Heart right ventricle (tissue), 16 donors: ENCODE results near the gene PGA4. TPM values are rescaled to one million over a fixed set of nuclear protein-coding genes. Genes with fewer than 3 reads are reported as not detected.

Experiments
- ATAC-seq, 8 donors: fragments of 200-7000 bp; cut with Tn5 transposase; one replicate each; pipeline ENCODE4 v1.9.1; 2020; ENCODE audit warnings: mild to moderate bottlenecking in 8 of 8, moderate library complexity in 8 of 8, moderate number of reproducible peaks in 1 of 8
- DNase-seq, 2 donors: peaks; one replicate each; pipeline ENCODE4 v3.0.0-alpha.2; 2020
- H3K27ac ChIP-seq, 10 donors: fragments of 200-600 bp; sonication (generic) in 2 of 10; one replicate each; pipeline versions ENCODE4 v1.5.0 to v1.8.0; 2020 to 2022; ENCODE audit warnings: mild to moderate bottlenecking in 3 of 10
- H3K27me3 ChIP-seq, 7 donors: fragments of 200-600 bp; one replicate each; pipeline ENCODE4 v1.8.0; 2021 to 2022; ENCODE audit warnings: mild to moderate bottlenecking in 2 of 7
- H3K36me3 ChIP-seq, 9 donors: fragments of 200-600 bp; sonication (generic) in 1 of 9; one replicate each; pipeline versions ENCODE4 v1.5.0 to v1.8.0; 2020 to 2022; ENCODE audit warnings: mild to moderate bottlenecking in 2 of 9
- H3K4me1 ChIP-seq, 9 donors: fragments of 200-600 bp; sonication (generic) in 1 of 9; one replicate each; pipeline versions ENCODE4 v1.5.0 to v1.8.0; 2020 to 2022; ENCODE audit warnings: mild to moderate bottlenecking in 4 of 9
- H3K4me3 ChIP-seq, 10 donors: fragments of 200-600 bp; sonication (generic) in 2 of 10; one replicate each; pipeline versions ENCODE4 v1.5.0 to v1.8.0; 2020 to 2022; ENCODE audit warnings: mild to moderate bottlenecking in 7 of 10, moderate library complexity in 2 of 10
- H3K9me3 ChIP-seq, 11 donors: fragments of 200-600 bp in 10 of 11; sonication (generic) in 2 of 11; one replicate each; pipeline versions ENCODE4 v1.5.0 to v1.8.0; 2013 to 2022; ENCODE audit warnings: mild to moderate bottlenecking in 2 of 11, control low read depth in 1 of 11, moderate library complexity in 1 of 11
- WGBS, 2 donors: extraction: QIAGEN DNeasy Blood & Tissue Kit; methylation state at CpG; one replicate each; pipeline ENCODE4 v1.1.7; 2013; ENCODE audit warnings: inconsistent platforms in 1 of 2; 5-methylcytosine and 5-hydroxymethylcytosine counted together
- intact Hi-C, 10 donors: fragments of 100-400 bp; cut with DNase I; formaldehyde crosslinking; loops; one replicate each; pipeline versions ENCODE4 v1.11.1 to v1.14.2; 2022
- polyA plus RNA-seq, 2 donors: library from polyadenylated mRNA; stranded (reverse); fragments of 200-250 nt; gene quantifications; one replicate each; pipeline ENCODE4 v1.2.3, GENCODE V29; 2013
- total RNA-seq, 10 donors: library from RNA; stranded (reverse); fragmentation: NEBNext Ultra II Directional in 3 of 10; extraction: Animal tissue kit (Norgen Biotek cat#: 25700) in 3 of 10; gene quantifications; one replicate each; pipeline versions ENCODE4 v1.2.1 to v1.2.4, GENCODE V29; 2021 to 2023
- TF ChIP-seq, protein P1 (sequence below), 9 donors: fragments of 200-600 bp; sonication (generic) in 2 of 9; IDR thresholded peaks; one replicate each; pipeline versions ENCODE4 v1.5.0 to v1.8.0; 2021 to 2022; ENCODE audit warnings: antibody characterized with exemption in 9 of 9, mild to moderate bottlenecking in 5 of 9, moderate library complexity in 1 of 9
- donor health status: Arrhythmogenic right ventricular cardiomyopathy.
- donor health status: ischemic (EF 13 %, LVEDD 7.1; RV severe dilation, severe dysfunction).
- donor health status: healthy with polysubstance abuse.
- donor health status: DM: no; HTN: yes; CAD: no.
- donor health status: DM: no; HTN: no; CAD: no.
- donor health status: ischemic (EF 25% LVEDD 6.9; RV normal size, moderate dysfunction).
- donor health status: ischemic (EF 25% LVEDD 5.7; RV mildly dilated, moderate dysfunction).
- donor health status: healthy.
- donor health status: DM: yes; HTN: yes; CAD: no.
- donor health status: Ischemic cardiomyopathy.
- donor health status: ischemic (EF 35%, LVEDD 5.7; RV mildly dilated, moderate dysfunction).
- donor health status: nonischemic (EF 11% LVEDD 7.7; RV severe dilation, severe dysfunction).
- donor health status: DM: yes; HTN: yes; CAD: no.
- donor health status: PGD.
- donor health status: ischemic (EF 29% LVEDD 5.4; RV normal size, mild dysfunction).
- donor health status: nonischemic (EF 23%, LVEDD 6.1; RV moderate dilation, normal function).

Gene PGA4
- total and polyA plus RNA-seq, 12 donors = 0.76 to 2.6 (median 2.2) TPM; not detected in 8

DNA sequence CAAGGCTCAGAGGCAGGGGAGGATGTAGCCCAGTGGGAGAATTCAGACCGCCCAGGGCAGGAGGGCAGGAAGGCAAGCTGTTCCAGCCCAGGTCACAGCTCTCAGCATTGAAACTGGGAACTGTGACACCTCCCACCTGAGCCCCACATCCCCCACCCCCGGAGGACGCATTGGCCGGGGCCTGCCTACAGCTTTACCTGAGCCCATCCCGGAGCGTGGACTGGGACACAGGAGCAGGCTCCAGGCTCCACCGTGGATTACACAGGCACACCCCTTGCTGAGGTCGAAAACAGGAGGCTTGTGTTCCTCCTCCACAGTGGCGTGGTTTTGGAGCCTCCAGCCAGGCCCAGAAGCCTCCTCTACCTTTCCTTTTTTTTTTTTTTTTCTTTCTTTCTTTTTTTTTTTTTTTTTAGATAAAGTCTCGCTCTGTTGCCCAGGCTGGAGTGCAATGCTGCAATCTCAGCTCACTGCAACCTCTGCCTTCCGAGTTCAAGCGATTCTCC lies 27.9 kb upstream of the PGA4 start:
- 58 to 61% methylated on average over 12 of the region's 12 CpGs for WGBS, 2 donors
- Histone ChIP-seq H3K9me3 (peaks cover 0 to 12% (median 0%) of the 10 kb centered on the region in 11 donors), H3K4me3 (no peak overlapping the region), H3K27me3 (peaks cover 0 to 54% (median 7%) of the 10 kb centered on the region in 7 donors), H3K36me3 (no peaks in the 10 kb centered on the region), H3K4me1 (no peaks in the 10 kb centered on the region), H3K27ac (no peak overlapping the region)
- ATAC-seq (no peak), DNase-seq (no peak)
- intact Hi-C loops = no loop called here
- TF ChIP-seq, protein P1, sequence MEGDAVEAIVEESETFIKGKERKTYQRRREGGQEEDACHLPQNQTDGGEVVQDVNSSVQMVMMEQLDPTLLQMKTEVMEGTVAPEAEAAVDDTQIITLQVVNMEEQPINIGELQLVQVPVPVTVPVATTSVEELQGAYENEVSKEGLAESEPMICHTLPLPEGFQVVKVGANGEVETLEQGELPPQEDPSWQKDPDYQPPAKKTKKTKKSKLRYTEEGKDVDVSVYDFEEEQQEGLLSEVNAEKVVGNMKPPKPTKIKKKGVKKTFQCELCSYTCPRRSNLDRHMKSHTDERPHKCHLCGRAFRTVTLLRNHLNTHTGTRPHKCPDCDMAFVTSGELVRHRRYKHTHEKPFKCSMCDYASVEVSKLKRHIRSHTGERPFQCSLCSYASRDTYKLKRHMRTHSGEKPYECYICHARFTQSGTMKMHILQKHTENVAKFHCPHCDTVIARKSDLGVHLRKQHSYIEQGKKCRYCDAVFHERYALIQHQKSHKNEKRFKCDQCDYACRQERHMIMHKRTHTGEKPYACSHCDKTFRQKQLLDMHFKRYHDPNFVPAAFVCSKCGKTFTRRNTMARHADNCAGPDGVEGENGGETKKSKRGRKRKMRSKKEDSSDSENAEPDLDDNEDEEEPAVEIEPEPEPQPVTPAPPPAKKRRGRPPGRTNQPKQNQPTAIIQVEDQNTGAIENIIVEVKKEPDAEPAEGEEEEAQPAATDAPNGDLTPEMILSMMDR (IDR thresholded peaks at IDR 0.05) = no peak

DNA sequence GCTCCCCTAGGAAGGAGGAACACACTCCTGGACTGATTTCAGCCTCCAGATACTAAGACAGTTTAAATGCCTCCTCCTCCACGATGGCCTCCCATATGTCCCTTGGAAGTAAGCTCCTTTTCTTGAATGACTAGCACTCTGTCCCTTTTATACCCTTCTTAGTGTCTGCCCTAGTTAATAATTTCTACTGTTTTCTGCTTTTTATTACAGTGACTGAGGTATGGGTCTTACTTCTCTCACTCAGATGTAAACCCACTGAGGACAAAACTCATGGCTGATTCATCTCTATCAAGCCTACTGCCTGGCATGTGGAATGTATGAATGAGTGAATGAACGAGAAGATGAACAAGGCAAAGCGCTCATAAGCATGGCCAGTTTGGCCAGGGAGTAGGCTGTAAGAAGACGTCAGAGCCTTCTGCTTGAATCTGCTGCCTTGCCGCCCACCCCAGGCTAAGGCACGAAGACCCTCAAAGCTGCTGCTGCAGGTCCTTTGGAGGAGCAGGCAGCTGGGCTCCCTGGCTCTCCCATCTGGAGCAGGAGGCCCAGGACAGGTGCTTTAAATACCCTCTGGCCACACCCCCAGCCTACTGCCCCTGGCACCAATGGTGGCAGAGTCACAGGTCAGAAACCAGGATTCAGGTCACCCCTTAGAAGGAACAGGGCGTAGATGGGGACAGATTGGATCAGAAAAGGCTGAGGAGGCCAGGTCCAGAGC lies 27.0 kb upstream of the PGA4 start:
- TF ChIP-seq, protein P1 (IDR thresholded peaks at IDR 0.05) = no peak
- H3K27ac ChIP-seq = no peak overlapping the region
- H3K27me3 ChIP-seq = peaks cover 0 to 45% (median 7%) of the 10 kb centered on the region in 7 donors
- intact Hi-C loops = no loop called here
- H3K36me3 ChIP-seq = no peaks in the 10 kb centered on the region
- WGBS, 2 donors = 77 to 83% methylated on average over 7 of the region's 7 CpGs
- H3K4me3 ChIP-seq = no peak overlapping the region
- ATAC-seq (no peak), DNase-seq (no peak)
- H3K4me1 ChIP-seq = no peaks in the 10 kb centered on the region
- H3K9me3 ChIP-seq = peaks cover 0 to 15% (median 0%) of the 10 kb centered on the region in 11 donors

DNA sequence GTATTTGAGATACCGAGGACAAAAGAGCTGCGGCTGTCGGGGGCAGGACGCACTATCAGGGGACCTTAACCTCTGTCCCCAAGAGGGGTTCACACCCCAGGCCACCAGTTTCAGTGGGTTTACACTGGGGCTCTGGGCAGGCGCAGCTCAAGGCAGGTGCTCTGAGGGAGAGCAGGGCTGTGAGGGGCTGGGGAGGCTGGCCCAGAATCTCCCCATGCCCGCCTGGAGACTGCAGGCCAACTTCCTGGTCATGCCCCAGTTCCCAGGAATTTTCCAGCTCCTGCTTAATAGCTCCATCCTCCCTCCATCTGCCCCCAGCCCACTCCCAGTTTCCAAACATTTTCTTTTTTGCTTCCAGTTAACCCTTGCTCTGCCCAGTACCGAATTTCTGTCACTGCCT lies 26.4 kb upstream of the PGA4 start:
- Histone ChIP-seq H3K4me1 (no peaks in the 10 kb centered on the region), H3K27me3 (peaks cover 0 to 43% (median 7%) of the 10 kb centered on the region in 7 donors), H3K36me3 (no peaks in the 10 kb centered on the region), H3K4me3 (no peak overlapping the region), H3K9me3 (peaks cover 0 to 15% (median 0%) of the 10 kb centered on the region in 11 donors), H3K27ac (no peak overlapping the region)
- TF ChIP-seq, protein P1 (IDR thresholded peaks at IDR 0.05) = no peak
- peak in 1 of 8 donors; percentile 17 for ATAC-seq
- 67 to 84% methylated on average over 7 of the region's 7 CpGs for WGBS, 2 donors
- no peak for DNase-seq
- intact Hi-C loops = no loop called here

DNA sequence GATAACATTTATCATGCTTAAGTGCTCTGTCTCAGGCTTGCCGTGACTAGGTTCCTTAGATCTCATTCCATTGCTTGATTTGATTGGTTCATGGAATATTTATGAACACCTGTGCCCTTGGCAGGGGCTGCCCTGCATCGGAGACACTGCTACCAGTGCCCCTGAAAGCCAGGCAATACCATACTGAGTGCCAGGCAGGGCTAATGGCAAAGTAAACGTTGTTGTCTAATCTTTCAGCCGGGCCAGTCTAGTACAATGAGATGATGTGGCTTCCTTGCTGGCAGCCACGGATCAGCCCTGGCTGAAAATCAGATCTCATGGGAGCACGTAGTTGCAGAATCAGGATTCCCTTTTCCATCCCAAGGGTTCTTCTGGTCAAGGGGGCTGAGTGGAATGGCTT lies 23.8 kb upstream of the PGA4 start:
- intact Hi-C loops = no loop called here
- no peak for ATAC-seq
- Histone ChIP-seq H3K27me3 (peaks cover 0 to 38% (median 16%) of the 10 kb centered on the region in 7 donors), H3K36me3 (no peaks in the 10 kb centered on the region), H3K27ac (no peak overlapping the region), H3K4me3 (no peak overlapping the region), H3K9me3 (peaks cover 0 to 15% (median 0%) of the 10 kb centered on the region in 11 donors), H3K4me1 (peaks cover 0 to 6% (median 0%) of the 10 kb centered on the region in 9 donors)
- TF ChIP-seq, protein P1 (IDR thresholded peaks at IDR 0.05) = no peak
- 62 to 68% methylated on average over 6 of the region's 6 CpGs for WGBS, 2 donors
- DNase-seq = no peak
